GM12865 (cell line): ENCODE results near the gene CAPN13.

Experiments
- DNase-seq: peaks from one replicate; pipeline ENCODE4 v3.0.0; 2010; ENCODE audit warnings: low read depth
- H3K4me3 ChIP-seq: 2 replicates; pipeline ENCODE4 v1.5.1; 2011; ENCODE audit warnings: mild to moderate bottlenecking, low read depth, low read length, control low read depth
- TF ChIP-seq, protein P1 (sequence below): IDR thresholded peaks from 2 replicates; pipeline ENCODE4 v1.5.1; 2011; ENCODE audit warnings: low read length, control low read depth, low read depth, inconsistent platforms; ENCODE audit not compliant: insufficient read depth; ENCODE audit errors: missing control alignments

The CAPN13 gene

DNA sequence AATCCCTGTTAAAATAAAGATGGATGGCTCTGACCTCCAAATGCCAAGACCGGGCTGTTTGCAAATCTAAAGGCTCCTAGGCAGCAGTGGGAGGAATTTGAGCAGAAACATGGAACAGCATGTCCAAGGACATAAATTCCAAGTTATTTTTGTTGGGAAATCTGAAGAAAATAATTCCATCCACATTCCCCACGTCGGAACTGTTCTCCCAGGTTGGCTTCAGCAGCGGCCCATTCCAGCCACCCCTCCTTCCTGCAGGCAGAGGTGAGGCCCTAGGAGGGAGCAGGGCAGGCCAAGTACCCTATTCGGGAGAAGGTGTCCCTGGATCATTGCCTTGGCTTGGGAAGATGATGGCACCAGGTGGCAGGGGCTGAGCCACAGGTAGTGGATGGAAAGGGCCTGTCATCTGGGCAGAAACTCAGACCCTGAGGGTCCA is 117.1 kb downstream of the CAPN13 start:
- TF ChIP-seq, protein P1, sequence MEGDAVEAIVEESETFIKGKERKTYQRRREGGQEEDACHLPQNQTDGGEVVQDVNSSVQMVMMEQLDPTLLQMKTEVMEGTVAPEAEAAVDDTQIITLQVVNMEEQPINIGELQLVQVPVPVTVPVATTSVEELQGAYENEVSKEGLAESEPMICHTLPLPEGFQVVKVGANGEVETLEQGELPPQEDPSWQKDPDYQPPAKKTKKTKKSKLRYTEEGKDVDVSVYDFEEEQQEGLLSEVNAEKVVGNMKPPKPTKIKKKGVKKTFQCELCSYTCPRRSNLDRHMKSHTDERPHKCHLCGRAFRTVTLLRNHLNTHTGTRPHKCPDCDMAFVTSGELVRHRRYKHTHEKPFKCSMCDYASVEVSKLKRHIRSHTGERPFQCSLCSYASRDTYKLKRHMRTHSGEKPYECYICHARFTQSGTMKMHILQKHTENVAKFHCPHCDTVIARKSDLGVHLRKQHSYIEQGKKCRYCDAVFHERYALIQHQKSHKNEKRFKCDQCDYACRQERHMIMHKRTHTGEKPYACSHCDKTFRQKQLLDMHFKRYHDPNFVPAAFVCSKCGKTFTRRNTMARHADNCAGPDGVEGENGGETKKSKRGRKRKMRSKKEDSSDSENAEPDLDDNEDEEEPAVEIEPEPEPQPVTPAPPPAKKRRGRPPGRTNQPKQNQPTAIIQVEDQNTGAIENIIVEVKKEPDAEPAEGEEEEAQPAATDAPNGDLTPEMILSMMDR, result no peak
- DNase-seq, result no peak
- no peak overlapping the region for H3K4me3 ChIP-seq

DNA sequence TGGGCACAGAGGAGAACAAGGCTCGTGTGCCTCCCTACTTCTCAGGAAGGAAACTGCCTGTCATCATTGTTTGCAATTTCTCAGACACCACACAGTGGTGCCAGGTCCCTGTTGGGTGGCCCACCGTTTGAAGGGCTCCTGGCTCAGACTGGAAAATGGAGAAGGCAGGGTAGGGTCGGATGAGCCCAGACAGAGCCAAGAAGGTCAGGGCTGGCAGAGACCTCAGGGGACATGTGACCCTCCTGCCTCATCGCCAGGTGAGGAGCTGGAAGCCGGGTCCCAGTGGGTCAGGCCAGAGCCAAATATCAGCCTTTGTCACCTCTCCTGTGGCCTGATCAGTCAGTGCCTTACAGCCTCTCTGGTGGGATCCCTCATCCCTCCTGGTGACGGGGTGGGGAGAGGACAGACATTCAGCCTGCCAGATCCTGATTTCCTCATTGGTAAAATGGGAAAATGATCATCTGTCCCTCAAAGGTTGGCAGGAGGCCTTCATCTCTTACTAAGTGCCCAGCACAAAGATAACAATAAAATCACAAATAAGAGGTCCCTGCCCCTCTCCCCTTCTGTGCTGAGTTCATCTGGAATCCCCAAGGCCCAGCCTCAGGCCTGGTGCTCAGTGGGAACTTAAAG is 117.6 kb downstream of the CAPN13 start:
- H3K4me3 ChIP-seq, result no peak overlapping the region
- no peak for DNase-seq
- TF ChIP-seq, protein P1, result no peak

DNA sequence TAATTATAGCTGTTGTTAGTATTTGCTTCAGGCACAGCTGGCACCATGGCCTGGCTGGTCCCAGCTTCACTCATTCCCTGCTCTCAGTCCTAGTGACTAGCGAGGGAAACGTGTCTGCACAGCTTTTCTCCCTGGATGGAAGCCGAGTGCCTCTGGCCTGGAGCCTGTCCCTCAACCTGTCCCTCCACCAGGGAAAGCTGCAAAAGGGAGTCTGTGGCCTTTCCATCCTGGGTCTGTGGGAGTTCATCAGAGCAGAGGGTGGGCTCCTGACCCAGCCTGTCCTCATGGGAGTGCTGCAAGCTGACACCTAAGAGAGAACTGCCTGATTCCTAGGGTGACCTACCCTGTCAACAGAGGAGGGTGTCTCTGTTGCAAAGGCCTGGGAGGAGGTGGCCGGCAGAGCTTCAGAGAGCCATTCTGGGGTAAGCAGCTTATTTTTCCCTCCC is 118.3 kb downstream of the CAPN13 start:
- no peak for DNase-seq
- TF ChIP-seq, protein P1, result no peak
- H3K4me3 ChIP-seq, result no peak overlapping the region

DNA sequence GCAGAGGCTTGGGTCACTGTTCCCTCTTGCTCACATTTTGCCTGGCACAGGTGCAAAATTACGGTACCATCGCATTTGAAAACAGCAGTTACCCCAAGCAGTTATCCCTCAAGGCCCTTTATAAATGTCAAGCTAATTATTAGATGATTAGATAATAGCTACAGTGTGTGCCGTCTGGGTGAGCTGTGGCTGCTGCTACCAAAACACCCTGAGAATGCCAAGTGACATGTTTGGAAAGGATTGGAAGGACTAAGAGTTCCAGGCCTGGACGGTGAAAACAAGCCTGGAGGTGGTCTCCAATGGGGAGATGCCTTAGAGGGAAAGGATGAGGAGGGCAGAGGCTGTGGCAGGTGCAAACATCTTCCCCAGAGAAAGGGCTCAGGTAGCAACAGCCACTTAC is 120.6 kb downstream of the CAPN13 start:
- H3K4me3 ChIP-seq, result no peak overlapping the region
- TF ChIP-seq, protein P1, result no peak
- DNase-seq, result no peak

DNA sequence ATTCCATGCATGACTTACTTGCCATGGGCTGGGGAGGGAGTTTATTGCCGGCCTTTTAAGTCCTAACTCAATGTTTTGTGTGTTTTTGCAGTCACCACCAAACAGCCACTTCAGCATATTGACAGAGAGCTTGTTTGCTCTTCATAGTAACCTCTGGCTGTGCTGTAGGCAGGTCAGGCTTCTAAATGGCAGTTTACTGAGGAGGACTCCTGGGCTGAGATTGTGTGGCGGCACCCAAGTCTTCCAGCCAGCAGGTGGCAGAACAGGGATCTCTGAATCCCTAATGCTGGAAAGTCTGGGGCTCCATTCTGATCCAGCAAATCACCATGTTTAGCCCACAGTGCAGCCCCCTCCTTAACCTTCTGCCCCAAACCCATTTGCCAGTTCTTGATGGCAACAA is 121.2 kb downstream of the CAPN13 start:
- H3K4me3 ChIP-seq, result no peak overlapping the region
- peak; percentile 34 for DNase-seq
- TF ChIP-seq, protein P1, result peak; percentile 30

DNA sequence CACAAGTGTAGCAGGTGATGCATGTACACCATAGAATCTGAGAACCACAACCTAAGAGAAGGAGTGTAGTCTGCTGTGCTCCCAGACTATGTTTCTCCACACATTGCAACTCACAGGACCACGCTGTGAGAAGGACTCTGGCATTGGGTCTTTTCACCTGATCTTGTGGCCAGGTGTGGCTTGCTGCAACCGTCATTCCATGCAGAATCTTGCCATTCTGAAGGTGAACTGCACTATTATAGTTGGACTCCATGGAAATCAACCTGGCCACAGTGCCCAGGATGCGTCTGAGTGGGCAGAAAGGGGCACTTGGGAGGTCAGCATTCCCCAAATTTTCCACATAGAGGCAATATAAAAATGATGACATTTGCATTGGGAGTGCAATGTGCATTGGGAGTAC is 122.2 kb downstream of the CAPN13 start:
- no peak for DNase-seq
- H3K4me3 ChIP-seq, result no peak overlapping the region
- TF ChIP-seq, protein P1, result no peak

DNA sequence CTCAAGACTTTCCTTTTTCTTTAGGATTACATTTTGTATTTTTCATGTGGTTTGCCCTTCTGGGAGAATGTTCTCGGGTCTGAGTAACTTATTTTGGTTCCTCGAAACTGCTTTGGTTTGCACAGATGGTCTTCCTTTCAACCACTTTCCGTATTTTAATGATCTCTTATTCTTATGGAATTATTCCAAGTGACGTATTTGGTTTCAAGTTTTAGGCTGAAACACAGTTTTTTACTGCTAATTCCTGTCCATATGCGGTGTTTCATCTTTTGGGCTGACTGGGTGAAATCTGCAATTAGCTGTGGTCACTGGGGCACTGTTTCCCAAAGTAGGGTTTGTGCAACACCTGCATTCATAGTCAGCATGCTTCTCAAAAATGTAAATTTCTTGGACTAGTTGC is 122.7 kb downstream of the CAPN13 start:
- TF ChIP-seq, protein P1, result no peak
- no peak for DNase-seq
- no peak overlapping the region for H3K4me3 ChIP-seq
